Measurements from ENCODE around the gene CDON.

CDON gene

DNA sequence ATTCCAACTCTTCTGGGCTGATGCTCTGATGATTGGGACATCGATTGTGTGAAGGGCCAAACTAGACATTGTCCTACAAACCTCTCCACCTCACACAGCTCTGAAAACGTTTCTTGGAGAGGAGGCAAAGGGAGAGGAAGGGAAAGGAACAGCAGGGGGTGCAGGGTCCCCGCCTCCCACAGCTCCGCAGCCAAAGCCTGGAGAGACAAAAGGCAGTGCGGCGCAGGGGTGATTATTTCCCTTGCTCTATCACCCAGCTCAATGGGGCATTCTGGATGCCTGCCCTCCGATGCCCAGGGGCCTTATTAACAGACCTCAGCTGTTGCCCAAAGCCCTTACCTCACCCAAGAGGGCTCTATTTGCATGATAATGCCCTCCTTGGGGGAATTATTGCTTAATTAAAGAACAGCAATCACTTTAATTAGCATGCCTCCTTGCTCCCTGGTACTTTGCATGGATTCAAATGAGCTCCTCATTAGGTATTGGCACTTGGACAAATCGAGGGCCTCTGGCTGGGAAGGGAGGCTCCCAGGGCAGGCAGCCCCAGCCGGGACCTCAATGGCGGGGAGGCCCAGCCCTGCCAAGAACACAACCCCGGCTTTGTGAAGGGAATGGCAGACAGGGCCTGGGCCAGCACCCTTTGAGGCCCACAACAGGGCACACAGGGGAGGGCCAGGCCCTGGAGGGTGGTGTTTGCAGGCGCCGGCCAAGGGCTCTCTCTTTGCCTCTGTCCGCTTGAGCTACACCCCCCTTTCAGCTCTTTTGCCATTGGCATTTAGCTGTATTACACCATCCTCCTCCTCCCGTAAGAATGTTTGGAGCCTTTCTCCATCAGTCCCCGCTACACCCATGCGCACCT, 19.8 kb upstream of the CDON start:
- no peaks in the 10 kb centered on the region for H3K79me2 ChIP-seq (ENCODE audit: control insufficient read depth, insufficient read depth, low read length, unreplicated experiment)
- no peaks in the 10 kb centered on the region for H3K36me3 ChIP-seq (ENCODE audit: insufficient read depth, low read length)
- H3K4me3 ChIP-seq (ENCODE audit: low read depth, low read length), result no peak overlapping the region
- no peak overlapping the region for H2AFZ ChIP-seq (ENCODE audit: low read length, unreplicated experiment)
- H3K27me3 ChIP-seq (ENCODE audit: insufficient read depth, low read length), result no peaks in the 10 kb centered on the region
- H3K27ac ChIP-seq (ENCODE audit: low read depth, low read length), result no peak overlapping the region
- H3K4me1 ChIP-seq (ENCODE audit: control insufficient read depth, insufficient read depth, low read length, unreplicated experiment), result peaks cover 9% of the 10 kb centered on the region

- Histone ChIP-seq H3K27ac (ENCODE audit: low read depth, low read length) (no peak overlapping the region), H3K36me3 (ENCODE audit: insufficient read depth, low read length) (no peaks in the 10 kb centered on the region), H2AFZ (ENCODE audit: low read length, unreplicated experiment) (no peak overlapping the region), H3K4me1 (ENCODE audit: control insufficient read depth, insufficient read depth, low read length, unreplicated experiment) (peaks cover 9% of the 10 kb centered on the region), H3K79me2 (ENCODE audit: control insufficient read depth, insufficient read depth, low read length, unreplicated experiment) (no peaks in the 10 kb centered on the region), H3K4me3 (ENCODE audit: low read depth, low read length) (no peak overlapping the region), H3K27me3 (ENCODE audit: insufficient read depth, low read length) (no peaks in the 10 kb centered on the region)
Observed at GRCh38 chr11:126081915-126082250, 19.2 kb upstream of the CDON start.

DNA sequence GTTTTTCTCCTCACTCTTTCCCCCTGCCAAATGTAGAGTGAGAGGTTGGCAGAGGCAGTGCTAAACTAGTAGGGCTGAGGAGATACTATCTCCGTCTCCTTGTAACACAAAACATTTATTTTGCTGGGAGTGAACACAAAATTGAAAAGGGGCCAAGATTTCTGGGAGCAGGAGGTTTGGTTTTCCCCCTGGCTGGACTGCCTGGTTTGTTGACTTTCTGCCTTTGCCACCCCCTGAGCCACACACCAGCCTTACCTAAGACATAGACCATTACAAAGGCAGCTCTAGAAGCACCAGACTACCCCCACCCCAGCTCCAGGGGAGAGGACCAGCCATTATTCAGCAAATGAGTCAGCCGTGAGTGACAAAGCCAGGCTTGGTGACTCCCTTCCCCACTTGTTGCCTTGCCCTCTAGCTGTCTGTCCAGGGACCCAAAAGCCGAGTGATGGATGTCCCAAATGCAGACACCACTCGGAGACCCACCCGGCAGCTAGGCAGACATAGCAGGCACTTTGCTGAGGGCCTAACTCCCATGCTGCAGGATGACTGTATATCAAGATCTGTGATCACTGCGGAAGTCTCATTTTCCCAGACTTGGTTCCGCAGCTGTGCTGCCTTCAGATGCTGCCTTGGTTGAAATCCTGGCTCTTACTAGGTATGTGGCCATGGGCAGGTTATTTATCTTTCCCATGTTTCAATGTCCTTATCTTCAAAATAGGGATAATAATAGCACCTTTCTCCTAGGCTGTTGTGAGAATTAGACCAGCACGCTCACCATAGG, 17.7 kb upstream of the CDON start:
- Histone ChIP-seq H3K36me3 (ENCODE audit: insufficient read depth, low read length) (no peaks in the 10 kb centered on the region), H3K4me1 (ENCODE audit: control insufficient read depth, insufficient read depth, low read length, unreplicated experiment) (peaks cover 9% of the 10 kb centered on the region), H3K4me3 (ENCODE audit: low read depth, low read length) (no peak overlapping the region), H3K27me3 (ENCODE audit: insufficient read depth, low read length) (peaks cover 2% of the 10 kb centered on the region; the same call in 1 of the 2 replicates), H2AFZ (ENCODE audit: low read length, unreplicated experiment) (no peak overlapping the region), H3K79me2 (ENCODE audit: control insufficient read depth, insufficient read depth, low read length, unreplicated experiment) (no peaks in the 10 kb centered on the region), H3K27ac (ENCODE audit: low read depth, low read length) (no peak overlapping the region)

GRCh38 chr11:126079621-126080124, 17.0 kb upstream of the CDON start:
- Histone ChIP-seq H2AFZ (ENCODE audit: low read length, unreplicated experiment) (no peak overlapping the region), H3K4me1 (ENCODE audit: control insufficient read depth, insufficient read depth, low read length, unreplicated experiment) (peaks cover 9% of the 10 kb centered on the region), H3K36me3 (ENCODE audit: insufficient read depth, low read length) (no peaks in the 10 kb centered on the region), H3K79me2 (ENCODE audit: control insufficient read depth, insufficient read depth, low read length, unreplicated experiment) (no peaks in the 10 kb centered on the region), H3K27ac (ENCODE audit: low read depth, low read length) (no peak overlapping the region), H3K4me3 (ENCODE audit: low read depth, low read length) (no peak overlapping the region), H3K27me3 (ENCODE audit: insufficient read depth, low read length) (peaks cover 7% of the 10 kb centered on the region; the same call in 1 of the 2 replicates)

DNA sequence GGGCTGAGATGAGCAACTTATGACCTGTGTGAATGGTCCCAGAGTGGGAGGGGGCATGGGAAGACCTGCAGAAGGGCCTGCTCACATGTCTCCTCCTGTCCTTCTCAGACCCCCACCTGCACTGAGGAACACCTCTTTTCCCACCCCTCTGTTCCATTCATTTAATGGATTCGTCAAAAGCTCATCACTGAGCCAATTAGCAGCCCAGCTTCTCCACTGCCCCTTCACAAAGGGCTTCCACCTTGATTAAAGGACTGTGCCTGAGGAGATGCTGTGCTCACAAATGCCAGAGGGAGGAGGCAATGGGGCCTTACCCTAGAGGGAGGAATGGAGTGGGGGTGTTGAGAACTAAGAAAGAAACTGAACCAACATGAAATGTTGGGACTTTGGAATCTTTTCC, 14.0 kb upstream of the CDON start:
- H3K79me2 ChIP-seq (ENCODE audit: control insufficient read depth, insufficient read depth, low read length, unreplicated experiment), result no peaks in the 10 kb centered on the region
- H3K4me1 ChIP-seq (ENCODE audit: control insufficient read depth, insufficient read depth, low read length, unreplicated experiment), result peaks cover 19% of the 10 kb centered on the region
- no peak overlapping the region for H2AFZ ChIP-seq (ENCODE audit: low read length, unreplicated experiment)

DNA sequence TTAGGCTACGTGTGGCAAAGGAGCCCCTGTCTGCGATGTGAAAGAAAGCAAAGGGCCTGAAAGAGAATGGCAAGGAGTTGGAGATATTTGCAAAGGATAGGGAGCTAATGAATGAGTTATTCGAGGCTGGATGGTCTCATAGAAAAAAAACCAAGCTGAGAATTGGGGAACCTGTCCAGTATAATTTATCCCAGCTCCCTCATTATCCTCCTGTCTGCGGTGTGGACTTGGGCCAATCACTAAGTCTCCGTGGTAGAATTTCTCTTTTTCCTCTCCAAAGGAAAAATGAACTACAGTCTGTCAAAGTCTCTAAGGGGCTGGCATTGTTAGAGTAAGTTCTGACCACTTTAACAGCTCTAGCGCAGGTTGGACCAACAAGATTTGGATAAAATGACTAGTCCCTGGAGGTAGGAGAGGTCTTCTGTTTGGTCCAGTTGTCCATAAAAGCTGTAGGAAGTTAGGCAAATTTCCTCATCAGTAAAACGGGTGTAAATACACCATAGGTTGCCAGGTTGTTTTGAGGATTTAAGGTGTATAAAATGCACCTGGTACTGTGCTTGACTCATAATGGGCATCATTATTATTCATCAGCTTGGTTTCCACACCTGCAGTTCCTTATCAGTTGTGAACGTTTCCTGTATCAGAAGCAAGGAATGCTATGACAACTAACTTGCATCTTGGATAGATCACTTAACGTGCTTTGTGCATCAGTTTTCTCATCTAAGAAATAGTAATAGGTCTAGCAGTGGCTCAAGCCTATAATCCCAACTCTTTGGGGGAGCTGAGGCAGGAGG, 10.3 kb upstream of the CDON start:
- Histone ChIP-seq H3K4me1 (ENCODE audit: control insufficient read depth, insufficient read depth, low read length, unreplicated experiment) (peaks cover 11% of the 10 kb centered on the region), H3K79me2 (ENCODE audit: control insufficient read depth, insufficient read depth, low read length, unreplicated experiment) (no peaks in the 10 kb centered on the region), H3K27ac (ENCODE audit: low read depth, low read length) (no peak overlapping the region), H3K36me3 (ENCODE audit: insufficient read depth, low read length) (no peaks in the 10 kb centered on the region), H2AFZ (ENCODE audit: low read length, unreplicated experiment) (no peak overlapping the region), H3K27me3 (ENCODE audit: insufficient read depth, low read length) (peaks cover 7% of the 10 kb centered on the region; the same call in 1 of the 2 replicates), H3K4me3 (ENCODE audit: low read depth, low read length) (no peak overlapping the region)

More for the DNA sequence above, 14.0 kb upstream of the CDON start:
- Histone ChIP-seq H3K4me3 (ENCODE audit: low read depth, low read length) (no peak overlapping the region), H3K36me3 (ENCODE audit: insufficient read depth, low read length) (no peaks in the 10 kb centered on the region), H3K27me3 (ENCODE audit: insufficient read depth, low read length) (peaks cover 7% of the 10 kb centered on the region; the same call in 1 of the 2 replicates), H3K27ac (ENCODE audit: low read depth, low read length) (no peak overlapping the region)

DNA sequence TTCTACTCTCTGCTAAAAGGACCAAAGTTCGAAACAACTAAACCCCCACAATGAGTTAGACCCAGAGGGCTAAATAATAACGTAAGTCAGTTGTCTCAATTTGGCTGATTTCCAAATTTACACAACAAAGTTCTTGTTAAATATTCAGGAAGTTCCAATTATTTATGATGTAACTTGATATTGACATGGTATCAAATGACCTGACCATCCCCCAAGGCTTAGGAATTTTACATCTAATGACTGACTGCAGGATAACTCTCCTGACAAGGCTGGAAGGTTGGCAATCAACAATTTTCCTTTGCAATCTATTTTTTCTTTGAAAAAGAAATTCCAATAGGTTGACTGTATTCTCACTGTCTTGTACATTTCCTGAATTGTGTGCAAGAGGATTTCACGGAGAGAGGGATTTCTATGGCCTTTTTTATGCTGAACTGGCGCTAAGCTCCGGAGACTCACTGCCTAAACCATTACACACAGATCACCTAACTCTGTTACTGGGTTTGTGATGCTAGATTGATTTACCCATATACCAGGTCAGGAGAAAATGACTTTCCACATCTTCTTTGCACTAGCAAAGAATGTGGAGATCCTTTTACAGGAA, 9.6 kb upstream of the CDON start:
- H3K4me3 ChIP-seq (ENCODE audit: low read depth, low read length), result no peak overlapping the region
- peaks cover 7% of the 10 kb centered on the region; the same call in 1 of the 2 replicates for H3K27me3 ChIP-seq (ENCODE audit: insufficient read depth, low read length)

GRCh38 chr11:126063507-126063852, 814 bp upstream of the CDON start:
- Histone ChIP-seq H3K36me3 (ENCODE audit: insufficient read depth, low read length) (no peaks in the 10 kb centered on the region), H3K79me2 (ENCODE audit: control insufficient read depth, insufficient read depth, low read length, unreplicated experiment) (no peaks in the 10 kb centered on the region), H3K4me3 (ENCODE audit: low read depth, low read length) (peak overlapping the region; percentile 56), H2AFZ (ENCODE audit: low read length, unreplicated experiment) (no peak overlapping the region), H3K27me3 (ENCODE audit: insufficient read depth, low read length) (peaks cover 7% of the 10 kb centered on the region; the same call in 1 of the 2 replicates), H3K27ac (ENCODE audit: low read depth, low read length) (no peak overlapping the region), H3K4me1 (ENCODE audit: control insufficient read depth, insufficient read depth, low read length, unreplicated experiment) (no peaks in the 10 kb centered on the region)

More for the DNA sequence above, 9.6 kb upstream of the CDON start:
- Histone ChIP-seq H3K36me3 (ENCODE audit: insufficient read depth, low read length) (no peaks in the 10 kb centered on the region), H2AFZ (ENCODE audit: low read length, unreplicated experiment) (no peak overlapping the region), H3K79me2 (ENCODE audit: control insufficient read depth, insufficient read depth, low read length, unreplicated experiment) (no peaks in the 10 kb centered on the region), H3K27ac (ENCODE audit: low read depth, low read length) (no peak overlapping the region), H3K4me1 (ENCODE audit: control insufficient read depth, insufficient read depth, low read length, unreplicated experiment) (peaks cover 11% of the 10 kb centered on the region)

GRCh38 chr11:126061707-126062678, 673 bp downstream of the CDON start:
- Histone ChIP-seq H2AFZ (ENCODE audit: low read length, unreplicated experiment) (peak overlapping the region; percentile 86), H3K79me2 (ENCODE audit: control insufficient read depth, insufficient read depth, low read length, unreplicated experiment) (no peaks in the 10 kb centered on the region), H3K27ac (ENCODE audit: low read depth, low read length) (no peak overlapping the region), H3K4me1 (ENCODE audit: control insufficient read depth, insufficient read depth, low read length, unreplicated experiment) (no peaks in the 10 kb centered on the region), H3K27me3 (ENCODE audit: insufficient read depth, low read length) (peaks cover 7% of the 10 kb centered on the region; the same call in 1 of the 2 replicates), H3K4me3 (ENCODE audit: low read depth, low read length) (peak overlapping the region; percentile 83), H3K36me3 (ENCODE audit: insufficient read depth, low read length) (no peaks in the 10 kb centered on the region)
